ENCODE data around the gene CCNI.
A peak's percentile ranks its signal among the peaks of the same experiment; 100 is the strongest.
"Not testable (repeated sequence)": the region's sequence is repeated elsewhere in the genome, so short reads cannot be mapped to it uniquely, and the experiment has no call there.

CCNI gene

GRCh38 chr4:77031544-77031943 lies 44.2 kb downstream of the CCNI start:
- FAIRE-seq (no peak), DNase-seq (ENCODE audit: insufficient read length) (no peak)
- no peak for TF ChIP-seq TAF1 (IDR thresholded peaks at IDR 0.05; ENCODE audit: borderline replicate concordance, low read depth, low read length)

DNA sequence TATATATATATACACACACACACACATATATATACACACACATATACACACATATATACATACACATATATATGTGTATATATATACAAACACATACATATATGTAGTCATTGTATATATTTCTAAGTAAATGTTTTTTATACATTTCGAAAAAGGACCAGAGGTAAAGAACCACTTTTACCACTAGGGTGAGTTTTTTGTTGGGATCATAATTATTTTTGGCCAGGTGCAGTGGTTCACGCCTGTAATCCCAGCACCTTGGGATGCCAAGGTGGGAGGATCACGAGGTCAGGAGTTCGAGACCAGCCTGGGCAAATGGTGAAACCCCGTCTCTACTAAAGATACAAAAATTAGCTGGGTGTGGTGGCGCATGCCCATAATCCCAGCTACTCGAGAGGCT lies 46.0 kb downstream of the CCNI start:
- not testable (repeated sequence) for DNase-seq (ENCODE audit: insufficient read length); FAIRE-seq

GRCh38 chr4:77028246-77028645 lies 47.5 kb downstream of the CCNI start:
- no peak for TF ChIP-seq POLR2A (IDR thresholded peaks at IDR 0.05; ENCODE audit: low read depth, low read length)
- TF ChIP-seq POLR2AphosphoS5 (IDR thresholded peaks at IDR 0.05; ENCODE audit: low read depth, low read length) = no peak
- no peak for TF ChIP-seq TAF1 (IDR thresholded peaks at IDR 0.05; ENCODE audit: borderline replicate concordance, low read depth, low read length)
- no peak for FAIRE-seq

DNA sequence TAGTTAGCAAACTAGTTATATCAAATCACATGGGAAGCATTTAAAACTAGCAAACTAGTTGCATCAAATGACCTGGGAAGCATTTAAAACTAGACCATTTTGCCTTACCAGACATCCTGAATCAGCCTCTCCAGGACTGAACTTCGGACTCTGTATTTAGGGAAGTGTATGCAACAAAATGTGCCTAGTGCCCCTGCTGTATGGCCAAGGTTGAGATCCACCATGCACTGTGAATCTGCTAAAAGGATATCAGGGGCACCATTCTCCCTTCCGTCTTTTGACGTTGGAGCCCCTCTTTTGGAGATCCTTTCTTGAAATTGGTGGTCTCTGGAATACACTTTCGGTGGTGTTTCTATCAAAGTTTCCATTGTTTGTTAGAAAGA lies 49.5 kb downstream of the CCNI start:
- DNase-seq (ENCODE audit: insufficient read length) (no peak), FAIRE-seq (no peak)
- TF ChIP-seq POLR2AphosphoS5 (IDR thresholded peaks at IDR 0.05; ENCODE audit: low read depth, low read length) (no peak), POLR2A (IDR thresholded peaks at IDR 0.05; ENCODE audit: low read depth, low read length) (no peak), TAF1 (IDR thresholded peaks at IDR 0.05; ENCODE audit: borderline replicate concordance, low read depth, low read length) (no peak)

More at GRCh38 chr4:77028246-77028645, 47.5 kb downstream of the CCNI start:
- no peak for DNase-seq (ENCODE audit: insufficient read length)

DNA sequence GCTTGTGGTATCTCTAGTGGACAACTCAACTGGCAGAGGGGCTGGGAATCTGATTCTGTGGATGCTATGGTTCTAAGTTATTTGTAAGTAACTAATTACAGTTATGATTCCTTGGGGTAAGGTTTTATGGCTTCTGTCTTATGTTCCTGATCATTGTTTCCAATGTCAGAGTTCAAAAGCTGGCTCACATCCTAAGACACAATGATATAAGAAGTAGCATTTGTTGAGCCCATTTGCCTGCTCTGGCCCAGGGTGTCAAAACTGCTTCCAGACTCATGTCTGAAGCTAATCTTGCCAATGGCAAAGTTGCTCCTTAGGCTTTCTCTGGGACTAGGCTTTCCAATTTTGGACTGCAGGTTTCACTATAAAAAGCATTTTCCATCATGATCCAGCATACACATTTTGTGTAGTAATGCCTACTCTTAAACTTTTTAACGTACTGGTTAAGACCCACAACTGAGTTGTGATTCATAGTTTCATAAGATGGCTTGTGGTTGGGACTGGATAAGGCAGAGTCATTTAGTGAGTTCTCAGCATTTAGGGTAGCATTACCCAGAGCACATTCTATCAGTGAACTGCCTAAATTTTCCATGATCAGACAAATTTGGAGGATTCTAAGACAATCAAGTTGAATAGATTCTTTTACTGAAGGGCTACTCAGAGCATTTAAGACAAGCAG lies 50.0 kb downstream of the CCNI start:
- no peak for FAIRE-seq
- TF ChIP-seq POLR2A (IDR thresholded peaks at IDR 0.05; ENCODE audit: low read depth, low read length) (no peak), POLR2AphosphoS5 (IDR thresholded peaks at IDR 0.05; ENCODE audit: low read depth, low read length) (no peak), TAF1 (IDR thresholded peaks at IDR 0.05; ENCODE audit: borderline replicate concordance, low read depth, low read length) (no peak)
- DNase-seq (ENCODE audit: insufficient read length) = no peak

DNA sequence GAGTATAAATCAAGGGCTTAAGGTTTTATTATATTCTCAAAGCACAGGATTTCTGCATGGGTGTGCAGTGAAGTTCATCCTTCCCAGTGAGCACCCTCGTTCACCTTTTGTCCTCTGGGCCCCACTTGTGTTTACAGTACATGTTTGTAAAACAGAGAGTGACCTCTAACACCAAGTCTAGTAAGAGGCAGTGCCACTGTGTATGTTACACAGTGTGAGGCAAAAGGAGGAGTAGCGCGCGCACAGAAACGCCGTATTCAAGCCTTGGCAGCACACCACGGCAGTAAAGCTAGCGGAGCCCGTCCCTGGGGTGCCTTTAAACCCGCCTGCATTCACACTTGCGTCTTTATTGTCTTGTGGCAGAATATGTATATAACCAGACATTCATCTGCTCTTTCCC lies 51.9 kb downstream of the CCNI start:
- no peak for DNase-seq (ENCODE audit: insufficient read length)
- TF ChIP-seq TAF1 (IDR thresholded peaks at IDR 0.05; ENCODE audit: borderline replicate concordance, low read depth, low read length) (no peak), POLR2AphosphoS5 (IDR thresholded peaks at IDR 0.05; ENCODE audit: low read depth, low read length) (no peak), POLR2A (IDR thresholded peaks at IDR 0.05; ENCODE audit: low read depth, low read length) (no peak)
- no peak for FAIRE-seq

GRCh38 chr4:77022560-77023179 lies 53.1 kb downstream of the CCNI start:
- DNase-seq (ENCODE audit: insufficient read length) (no peak), FAIRE-seq (no peak)
- no peak for TF ChIP-seq TAF1 (IDR thresholded peaks at IDR 0.05; ENCODE audit: borderline replicate concordance, low read depth, low read length)
- TF ChIP-seq POLR2A (IDR thresholded peaks at IDR 0.05; ENCODE audit: low read depth, low read length) = no peak
- no peak for TF ChIP-seq POLR2AphosphoS5 (IDR thresholded peaks at IDR 0.05; ENCODE audit: low read depth, low read length)

GRCh38 chr4:77021614-77022089 lies 54.1 kb downstream of the CCNI start:
- no peak for DNase-seq (ENCODE audit: insufficient read length)
- TF ChIP-seq POLR2AphosphoS5 (IDR thresholded peaks at IDR 0.05; ENCODE audit: low read depth, low read length) (no peak), POLR2A (IDR thresholded peaks at IDR 0.05; ENCODE audit: low read depth, low read length) (no peak), TAF1 (IDR thresholded peaks at IDR 0.05; ENCODE audit: borderline replicate concordance, low read depth, low read length) (no peak)
- FAIRE-seq = no peak

DNA sequence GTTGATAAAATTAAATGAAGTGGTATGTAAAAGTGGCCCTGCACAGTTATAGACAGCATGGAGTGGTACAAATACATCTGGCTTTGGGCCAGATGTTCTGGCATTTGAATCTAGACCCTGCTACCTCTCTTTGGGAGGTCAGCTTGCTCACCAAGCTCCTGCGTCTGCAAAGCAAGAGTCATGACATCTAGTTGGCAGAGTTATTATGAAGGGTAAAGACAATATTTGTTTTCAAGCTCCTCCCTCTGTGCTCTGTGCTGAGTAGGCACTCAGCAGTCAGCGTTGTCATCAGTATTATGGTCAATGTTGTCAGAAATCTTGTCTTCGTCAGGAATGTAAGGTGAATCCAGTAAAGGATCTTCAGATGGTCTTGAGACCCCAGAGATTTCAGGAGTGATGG lies 55.8 kb downstream of the CCNI start:
- FAIRE-seq (no peak), DNase-seq (ENCODE audit: insufficient read length) (no peak)
- TF ChIP-seq TAF1 (IDR thresholded peaks at IDR 0.05; ENCODE audit: borderline replicate concordance, low read depth, low read length) (no peak), POLR2AphosphoS5 (IDR thresholded peaks at IDR 0.05; ENCODE audit: low read depth, low read length) (no peak), POLR2A (IDR thresholded peaks at IDR 0.05; ENCODE audit: low read depth, low read length) (no peak)

GRCh38 chr4:77015390-77015789 lies 60.4 kb downstream of the CCNI start:
- DNase-seq (ENCODE audit: insufficient read length) (no peak), FAIRE-seq (no peak)
- TF ChIP-seq POLR2A (IDR thresholded peaks at IDR 0.05; ENCODE audit: low read depth, low read length) (no peak), TAF1 (IDR thresholded peaks at IDR 0.05; ENCODE audit: borderline replicate concordance, low read depth, low read length) (no peak), POLR2AphosphoS5 (IDR thresholded peaks at IDR 0.05; ENCODE audit: low read depth, low read length) (no peak)

DNA sequence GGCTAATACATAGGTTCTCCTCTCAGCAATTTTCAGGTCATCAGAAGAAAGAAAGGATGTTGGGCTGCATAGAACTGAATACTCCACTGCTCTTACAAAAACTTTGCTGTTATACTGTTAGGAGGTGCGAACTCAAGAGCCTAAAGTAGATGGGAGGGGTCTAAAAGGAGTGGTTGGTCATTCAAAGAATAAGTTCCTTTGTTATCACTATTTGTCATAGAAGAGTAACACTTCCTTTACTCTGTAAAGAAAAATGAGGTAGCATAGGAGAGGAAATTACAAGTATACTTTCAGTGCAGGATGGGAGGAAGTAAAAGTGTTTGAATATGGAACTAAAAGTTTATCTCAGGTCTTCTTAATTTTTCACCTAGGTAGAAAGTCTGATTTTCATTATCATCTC lies 61.5 kb downstream of the CCNI start:
- peak; percentile 14 for FAIRE-seq
- TF ChIP-seq POLR2A (IDR thresholded peaks at IDR 0.05; ENCODE audit: low read depth, low read length) (no peak), POLR2AphosphoS5 (IDR thresholded peaks at IDR 0.05; ENCODE audit: low read depth, low read length) (no peak), TAF1 (IDR thresholded peaks at IDR 0.05; ENCODE audit: borderline replicate concordance, low read depth, low read length) (no peak)
- DNase-seq (ENCODE audit: insufficient read length) = no peak

DNA sequence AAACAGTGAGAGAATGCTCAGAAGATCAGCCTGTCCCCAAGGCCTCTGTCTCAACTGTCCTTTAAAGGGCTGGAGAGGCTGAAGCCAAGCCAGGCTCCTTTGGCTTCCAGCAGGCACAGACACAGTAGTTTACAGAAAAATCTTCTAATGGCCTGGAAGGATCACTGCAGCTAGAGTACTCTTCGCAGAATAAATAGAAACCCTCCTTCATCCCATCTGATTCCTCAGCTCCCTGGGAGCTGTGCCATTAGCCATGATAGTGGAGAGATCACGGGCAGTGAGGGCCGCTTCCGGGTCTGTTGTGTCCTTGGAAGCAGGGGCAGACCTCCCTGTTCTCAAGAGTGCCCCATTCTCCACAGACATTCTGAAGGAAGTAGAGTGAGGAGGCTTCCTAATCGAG lies 63.1 kb downstream of the CCNI start:
- DNase-seq (ENCODE audit: insufficient read length) = no peak
- no peak for TF ChIP-seq POLR2AphosphoS5 (IDR thresholded peaks at IDR 0.05; ENCODE audit: low read depth, low read length)
- no peak for TF ChIP-seq POLR2A (IDR thresholded peaks at IDR 0.05; ENCODE audit: low read depth, low read length)
- no peak for TF ChIP-seq TAF1 (IDR thresholded peaks at IDR 0.05; ENCODE audit: borderline replicate concordance, low read depth, low read length)
- no peak for FAIRE-seq
